Panc1 (cell line): Measurements from ENCODE around the gene MUC5B. TPM values are rescaled to one million over a fixed set of nuclear protein-coding genes. Genes with fewer than 3 reads are reported as not detected.

Experiments
- ATAC-seq: fragments of 200-7000 bp; cut with Tn5 transposase; 2 replicates; pipeline ENCODE4 v1.9.1; 2020; ENCODE audit warnings: mild to moderate bottlenecking, moderate library complexity
- BruUV-seq: library from RNA; stranded (reverse); fragments of 400-500 nt; replicated peaks from 2 replicates; lab custom pipeline; 2021; lab: Mats Ljungman, UMichigan
- CTCF ChIA-PET: fragments of 300-600 bp; sonication (Branson Sonifier 250); formaldehyde crosslinking; loops from one replicate; lab custom pipeline; 2022; ENCODE audit warnings: antibody characterized with exemption; lab: Charles Lee
- POLR2A ChIA-PET: fragments of 300-600 bp; sonication (Branson Sonifier 250); formaldehyde crosslinking; loops from one replicate; lab custom pipeline; 2022; ENCODE audit warnings: antibody characterized with exemption; lab: Charles Lee
- DNase-seq: peaks from one replicate; pipeline ENCODE4 v3.0.0-alpha.2; 2010; ENCODE audit warnings: low read depth, low spot score
- H3K27ac ChIP-seq: 2 replicates; pipeline ENCODE4 v1.5.1; 2011; ENCODE audit warnings: mild to moderate bottlenecking, low read length, inconsistent platforms
- H3K27me3 ChIP-seq: fragments of 200-500 bp; sonication (Bioruptor generic); 2 replicates; pipeline ENCODE4 v1.6.0; 2014; ENCODE audit warnings: low read length, inconsistent platforms; ENCODE audit not compliant: control insufficient read depth, insufficient read depth
- H3K36me3 ChIP-seq: fragments of 200-500 bp; sonication (Bioruptor generic); 2 replicates; pipeline ENCODE4 v1.5.1; 2014; ENCODE audit warnings: inconsistent platforms, mild to moderate bottlenecking, low read length, moderate library complexity; ENCODE audit not compliant: control insufficient read depth, insufficient read depth
- H3K4me1 ChIP-seq: 2 replicates; pipeline ENCODE4 v1.5.1; 2011; ENCODE audit warnings: inconsistent platforms, mild to moderate bottlenecking, low read length, moderate library complexity; ENCODE audit not compliant: control insufficient read depth, insufficient read depth
- H3K4me3 ChIP-seq, 2 experiments: 2 replicates each; pipeline ENCODE4 v1.5.1; 2011 to 2012; ENCODE audit warnings: low read depth in 2 of 2, low read length in 2 of 2, mild to moderate bottlenecking in 2 of 2, inconsistent platforms in 1 of 2, moderate library complexity in 1 of 2
- H3K9me3 ChIP-seq: fragments of 200-500 bp; sonication (Bioruptor generic); 2 replicates; pipeline ENCODE4 v1.5.1; 2014; ENCODE audit warnings: low read depth, mild to moderate bottlenecking, inconsistent platforms, low read length, moderate library complexity; ENCODE audit not compliant: control insufficient read depth, insufficient read depth
- CTCF ChIP-seq: fragments of 450-650 bp; IDR thresholded peaks from 2 replicates; pipeline ENCODE4 v1.5.1; 2017; ENCODE audit warnings: mild to moderate bottlenecking
- POLR2AphosphoS5 ChIP-seq: IDR thresholded peaks from 2 replicates; pipeline ENCODE4 v1.6.1; 2012; ENCODE audit warnings: mild to moderate bottlenecking, low read depth, low read length, moderate library complexity
- REST ChIP-seq, 2 experiments: IDR thresholded peaks; 2 replicates each; pipeline ENCODE4 v1.6.1; 2011 to 2012; ENCODE audit warnings: low read depth in 2 of 2, control low read depth in 1 of 2, low read length in 1 of 2, mild to moderate bottlenecking in 1 of 2, moderate library complexity in 1 of 2; ENCODE audit not compliant: insufficient read depth in 1 of 2
- SIN3A ChIP-seq: IDR thresholded peaks from 2 replicates; pipeline ENCODE4 v1.6.1; 2012; ENCODE audit warnings: low read depth, mild to moderate bottlenecking, low read length, moderate library complexity, borderline replicate concordance; ENCODE audit not compliant: insufficient read depth
- TCF7L2 ChIP-seq: IDR thresholded peaks from 2 replicates; pipeline ENCODE4 v1.6.1; 2011; ENCODE audit warnings: mild to moderate bottlenecking, low read depth, low read length, inconsistent platforms
- in situ Hi-C: cut with HindIII; loops from 2 replicates; pipeline ENCODE4 v1.10.0; 2016; ENCODE audit warnings: low sequenced_read_pairs, low pct_unique_long_range_greater_than_20kb
- intact Hi-C: fragments of 100-400 bp; cut with micrococcal nuclease; formaldehyde crosslinking; loops from one replicate; pipeline ENCODE4 v1.10.0; 2022; ENCODE audit not compliant: unreplicated experiment
- total RNA-seq: library from RNA; stranded (reverse); gene quantifications from one replicate; pipeline ENCODE4 v1.2.1, GENCODE V29; 2021; ENCODE audit not compliant: unreplicated experiment

MUC5B gene
- total RNA-seq, 1 experiment from 2014 or later = 1.2 TPM

GRCh38 chr11:1224491-1225385 is 1.9 kb downstream of the MUC5B start:
- Histone ChIP-seq H3K9me3 (no peaks in the 10 kb centered on the region), H3K27me3 (no peaks in the 10 kb centered on the region), H3K36me3 (no peaks in the 10 kb centered on the region), H3K27ac (no peak overlapping the region), H3K4me3 (no peak overlapping the region), H3K4me1 (peaks cover 32% of the 10 kb centered on the region)
- ATAC-seq (peak; percentile 22; the same call in 1 of the 2 replicates), DNase-seq (no peak)
- intact Hi-C loops = loop anchor here (10.0 kb wide), 1 partner anchor 110 kb away; no protein-coding TSS in a partner anchor
- TF ChIP-seq SIN3A (no peak), REST (IDR thresholded peaks at IDR 0.05; ENCODE audit: insufficient read depth in 1 of 2, low read depth in 2 of 2, low read length in 1 of 2) (no peak), CTCF (no peak), TCF7L2 (no peak), POLR2AphosphoS5 (no peak)
- in situ Hi-C loops = no loop called here
- no TSS peak for BruUV-seq
- ChIA-PET CTCF (interaction anchor here (0.6 to 1.1 kb wide), 4 partner anchors 11 to 96 kb away, joined by 3 to 11 read pairs (median 6); no protein-coding TSS in a partner anchor), POLR2A (no interaction called here)

GRCh38 chr11:1225386-1226225 is 2.7 kb downstream of the MUC5B start:
- Histone ChIP-seq H3K4me3 (no peak overlapping the region), H3K27me3 (no peaks in the 10 kb centered on the region), H3K4me1 (peaks cover 30% of the 10 kb centered on the region), H3K36me3 (no peaks in the 10 kb centered on the region), H3K9me3 (no peaks in the 10 kb centered on the region), H3K27ac (no peak overlapping the region)
- in situ Hi-C loops = no loop called here
- ChIA-PET CTCF (interaction anchor here (0.6 to 1.7 kb wide), 3 partner anchors 23 to 97 kb away, joined by 3 read pairs; no protein-coding TSS in a partner anchor), POLR2A (no interaction called here)
- no peak for ATAC-seq
- no peak for DNase-seq
- intact Hi-C loops = loop anchor here (10.0 kb wide), 1 partner anchor 111 kb away; no protein-coding TSS in a partner anchor
- no TSS peak for BruUV-seq
- TF ChIP-seq REST (IDR thresholded peaks at IDR 0.05; ENCODE audit: insufficient read depth in 1 of 2, low read depth in 2 of 2, low read length in 1 of 2) (no peak), POLR2AphosphoS5 (no peak), SIN3A (no peak), TCF7L2 (no peak), CTCF (no peak)
